HepG2 (cell line): ENCODE data around the gene TOM1L1. TPM values are rescaled to one million over a fixed set of nuclear protein-coding genes. Genes with fewer than 3 reads are reported as not detected.
A peak's percentile ranks its signal among the peaks of the same experiment; 100 is the strongest.

Source experiments
- ATF7 ChIP-seq, 2 experiments: fragments of 450-650 bp in 1 of 2; sonication (generic) in 1 of 2; formaldehyde crosslinking in 1 of 2; IDR thresholded peaks; 2 replicates each; pipeline versions ENCODE4 v1.4.0 to v1.6.1; 2016 to 2020; ENCODE audit warnings: antibody characterized with exemption in 1 of 2, mild to moderate bottlenecking in 1 of 2, missing genetic modification reagents in 1 of 2
- BCL3 ChIP-seq: sonication (generic); formaldehyde crosslinking; IDR thresholded peaks from 2 replicates; pipeline ENCODE4 v1.5.1; 2020; ENCODE audit warnings: mild to moderate bottlenecking, missing genetic modification reagents, moderate library complexity
- FOXA1 ChIP-seq, 2 experiments: fragments of 450-650 bp in 1 of 2; sonication (generic) in 1 of 2; formaldehyde crosslinking in 1 of 2; IDR thresholded peaks; 2 replicates each; pipeline versions ENCODE4 v1.4.0 to v1.6.1; 2016 to 2020; ENCODE audit warnings: missing genetic modification reagents in 1 of 2
- FUBP1 ChIP-seq: sonication (generic); formaldehyde crosslinking; IDR thresholded peaks from 2 replicates; pipeline ENCODE4 v1.5.1; 2020; ENCODE audit warnings: missing genetic modification reagents, mild to moderate bottlenecking, borderline replicate concordance
- GATAD2A ChIP-seq: IDR thresholded peaks from 2 replicates; pipeline ENCODE4 v1.6.1; 2016
- HNF1A ChIP-seq, 2 experiments: sonication (generic) in 1 of 2; formaldehyde crosslinking in 1 of 2; IDR thresholded peaks; 2 replicates each; pipeline versions ENCODE4 v1.4.0 to v1.6.1; 2016 to 2020; ENCODE audit warnings: borderline replicate concordance in 1 of 2, low read depth in 1 of 2, mild to moderate bottlenecking in 1 of 2, missing genetic modification reagents in 1 of 2
- MTA1 ChIP-seq: sonication (generic); formaldehyde crosslinking; IDR thresholded peaks from 2 replicates; pipeline ENCODE4 v1.4.0; 2020; ENCODE audit warnings: missing genetic modification reagents, mild to moderate bottlenecking, borderline replicate concordance
- NFKBIZ ChIP-seq: IDR thresholded peaks from 2 replicates; pipeline ENCODE4 v1.6.1; 2018; ENCODE audit warnings: missing genetic modification reagents, missing compliant biosample characterization
- RBAK ChIP-seq: sonication (generic); formaldehyde crosslinking; IDR thresholded peaks from 2 replicates; pipeline ENCODE4 v1.5.1; 2020; ENCODE audit warnings: mild to moderate bottlenecking, missing genetic modification reagents
- RNF2 ChIP-seq: fragments of 450-650 bp; conservative IDR thresholded peaks from 2 replicates; pipeline ENCODE4 v1.6.1; 2016; ENCODE audit warnings: low read depth
- ZBTB7A ChIP-seq: sonication (generic); formaldehyde crosslinking; IDR thresholded peaks from 2 replicates; pipeline ENCODE4 v1.8.0; 2022; ENCODE audit warnings: mild to moderate bottlenecking, missing genetic modification reagents
- ZNF142 ChIP-seq: sonication (generic); formaldehyde crosslinking; IDR thresholded peaks from 2 replicates; pipeline ENCODE4 v1.4.0; 2020; ENCODE audit warnings: missing genetic modification reagents
- ZNF33A ChIP-seq: sonication (generic); formaldehyde crosslinking; IDR thresholded peaks from 2 replicates; pipeline ENCODE4 v1.5.1; 2020; ENCODE audit warnings: missing genetic modification reagents, mild to moderate bottlenecking, moderate library complexity, borderline replicate concordance
- ZNF644 ChIP-seq: IDR thresholded peaks from 2 replicates; pipeline ENCODE4 v1.6.1; 2016; ENCODE audit warnings: low read depth
- polyA plus RNA-seq, 8 experiments: library from polyadenylated mRNA; depleted of rRNA in 3 of 8; stranded (reverse) in 7 of 8; unstranded in 1 of 8; fragments of >200 nt; fragmentation: Illumina TruSeq in 4 of 8; extraction: Trizol in 4 of 8; gene quantifications; 2 replicates each; pipeline versions ENCODE4 v1.2.1 to v1.2.3, GENCODE V29; 2011 to 2016; ENCODE audit warnings: low read depth in 4 of 8, missing spikeins in 1 of 8, mixed read lengths in 1 of 8; ENCODE audit not compliant: insufficient read depth in 1 of 8
- total RNA-seq, 5 experiments: library from RNA; depleted of rRNA; stranded (reverse); fragments of >200 nt; fragmentation: Illumina TruSeq; extraction: Trizol; gene quantifications; 2 replicates each; pipeline ENCODE4 v1.2.3, GENCODE V29; 2016; ENCODE audit warnings: low read depth in 1 of 5

Gene TOM1L1
- total and polyA plus RNA-seq, 2 of the 13 experiments (the other 11 are each of a cell fraction or from before 2014, with no cell fraction given): 45.3 to 51.3 TPM

- TF ChIP-seq RNF2 (0 out of 2 replicates have a peak, but pooled peaks have one; percentile 16), ZNF33A (CRISPR knock-in tag) (no peak), ATF7 (IDR thresholded peaks at IDR 0.05) (no peak), ATF7 (CRISPR knock-in tag; IDR thresholded peaks at IDR 0.05) (peak; percentile 33; the same call in 1 of the 2 replicates), BCL3 (CRISPR knock-in tag) (0 out of 2 replicates have a peak, but pooled peaks have one; percentile 77), MTA1 (CRISPR knock-in tag) (no peak), FUBP1 (CRISPR knock-in tag) (0 out of 2 replicates have a peak, but pooled peaks have one; percentile 9), ZNF644 (CRISPR knock-in tag) (no peak), HNF1A (IDR thresholded peaks at IDR 0.05; ENCODE audit: low read depth) (no peak), HNF1A (CRISPR knock-in tag; IDR thresholded peaks at IDR 0.05; ENCODE audit: borderline replicate concordance) (0 out of 2 replicates have a peak, but pooled peaks have one; percentile 5), RBAK (no peak), NFKBIZ (CRISPR knock-in tag) (no peak), ZNF142 (CRISPR knock-in tag) (0 out of 2 replicates have a peak, but pooled peaks have one; percentile 2), GATAD2A (CRISPR knock-in tag) (no peak), FOXA1 (IDR thresholded peaks at IDR 0.05) (no peak), FOXA1 (CRISPR knock-in tag; IDR thresholded peaks at IDR 0.05) (no peak), ZBTB7A (no peak)
These were observed 68.3 kb downstream of the TOM1L1 start (continued) for GRCh38 chr17:54968988-54969332.
